Fibroblast of skin of right biceps (primary cell): ENCODE results near the gene PHYHIPL.

Experiments
- DNase-seq: peaks from one replicate; pipeline ENCODE4 v3.0.0-alpha.2; 2013

The PHYHIPL gene

DNA sequence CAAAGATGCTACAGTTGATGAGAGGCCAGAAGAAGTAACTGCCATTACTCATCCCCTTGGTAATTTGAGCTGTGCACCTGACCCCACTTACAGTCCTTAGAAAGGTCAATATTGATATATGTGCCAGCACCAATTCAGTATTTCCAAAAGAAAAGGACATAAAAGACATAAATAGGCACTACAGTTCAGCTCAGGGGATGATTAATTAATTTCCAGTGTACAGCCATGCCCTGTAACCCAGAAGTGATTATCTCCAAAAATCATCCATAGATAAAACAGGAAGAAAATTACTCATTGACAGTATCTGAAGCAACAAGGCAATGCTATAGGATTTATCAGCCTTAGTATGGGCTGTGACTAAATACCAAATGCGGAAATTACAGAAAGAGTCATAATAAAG is 82.4 kb downstream of the PHYHIPL start:
- DNase-seq: no peak

GRCh38 chr10:59265141-59265540 is 88.7 kb downstream of the PHYHIPL start:
- no peak for DNase-seq

- DNase-seq: no peak
Observed at GRCh38 chr10:59266321-59266720, 89.9 kb downstream of the PHYHIPL start.

DNA sequence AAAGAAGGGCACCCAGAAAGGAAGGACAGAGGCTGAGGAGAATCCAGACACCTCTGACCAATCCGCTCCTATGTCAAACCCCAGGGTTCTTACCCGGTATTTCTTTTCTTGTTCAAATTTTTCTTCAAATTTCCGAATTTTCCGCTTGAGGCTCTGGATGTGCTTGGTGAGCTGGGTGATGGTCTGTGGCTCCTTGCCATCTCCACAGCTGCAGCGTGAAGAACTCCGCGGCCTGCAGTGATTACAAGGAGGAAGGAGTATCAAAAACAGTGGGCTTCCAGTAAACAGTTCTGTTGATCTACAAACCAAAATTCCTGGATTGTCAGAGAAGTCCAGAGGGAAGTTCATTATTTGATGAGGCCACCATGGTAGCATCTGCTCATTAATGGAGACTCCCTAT is 92.0 kb downstream of the PHYHIPL start:
- DNase-seq: no peak

DNA sequence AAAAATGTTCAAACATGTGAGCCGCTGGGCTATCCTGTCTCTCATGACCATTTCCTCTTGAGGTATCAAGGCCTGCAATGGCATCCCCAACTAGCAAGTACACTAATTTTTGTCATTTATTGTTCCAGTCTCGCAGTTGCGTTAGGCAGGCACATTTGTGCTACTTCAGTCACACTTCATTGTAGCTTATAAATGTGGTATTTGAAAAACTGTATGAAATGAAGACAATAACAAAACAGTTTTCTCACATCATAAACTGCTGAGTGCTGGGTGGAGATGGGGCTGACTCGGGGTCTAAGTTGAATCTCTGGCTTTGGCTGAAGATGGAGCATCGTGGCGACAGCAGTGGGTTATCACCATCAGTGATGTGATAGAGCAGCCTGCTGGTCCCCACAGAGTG is 93.2 kb downstream of the PHYHIPL start:
- DNase-seq: no peak

DNA sequence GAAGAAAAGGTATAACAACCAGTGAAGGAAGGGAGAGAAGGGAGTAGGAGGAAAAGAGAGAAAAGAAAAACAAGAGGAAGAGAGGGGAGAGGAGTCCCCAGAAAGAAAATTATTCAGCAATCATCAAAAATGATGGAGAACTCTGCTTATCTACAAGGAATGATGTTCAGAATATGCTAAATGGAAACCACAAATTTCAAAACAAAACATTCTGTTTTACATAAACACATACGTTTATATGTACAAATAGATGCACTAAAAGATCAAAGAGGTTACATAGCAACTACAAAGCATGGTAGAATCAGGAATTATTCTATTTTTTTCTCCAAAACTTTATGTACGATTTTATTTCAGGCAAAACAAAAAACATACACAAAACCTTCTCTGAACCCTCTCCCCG is 94.0 kb downstream of the PHYHIPL start:
- no peak for DNase-seq

- DNase-seq: no peak
Observed at GRCh38 chr10:59271160-59271559, 94.7 kb downstream of the PHYHIPL start.

DNA sequence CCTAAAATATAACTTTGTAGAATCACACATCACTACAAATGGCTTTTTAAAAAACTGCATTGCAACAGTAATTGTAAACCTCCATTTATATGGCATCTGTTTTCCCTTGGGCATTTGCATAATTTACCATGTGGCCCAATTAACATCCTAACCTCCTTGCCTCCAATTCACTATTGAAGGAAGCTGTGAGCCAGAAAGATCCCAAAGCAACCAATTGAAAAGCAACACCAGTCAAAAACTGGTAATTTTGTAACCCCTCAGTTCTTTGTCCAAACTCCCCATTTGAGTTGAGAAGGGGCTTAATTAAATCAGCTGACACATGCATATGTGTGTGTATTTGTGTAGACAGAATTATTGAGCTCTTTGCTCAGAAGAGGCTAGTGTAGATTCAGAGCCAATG is 95.6 kb downstream of the PHYHIPL start:
- DNase-seq: no peak

GRCh38 chr10:59273445-59273844 is 97.0 kb downstream of the PHYHIPL start:
- DNase-seq: peak; percentile 20

- DNase-seq: no peak
Observed at GRCh38 chr10:59276133-59276532, 99.7 kb downstream of the PHYHIPL start.

- no peak for DNase-seq
Observed at GRCh38 chr10:59276919-59277318, 100.5 kb downstream of the PHYHIPL start.

GRCh38 chr10:59279476-59279875 is 103.0 kb downstream of the PHYHIPL start:
- no peak for DNase-seq

DNA sequence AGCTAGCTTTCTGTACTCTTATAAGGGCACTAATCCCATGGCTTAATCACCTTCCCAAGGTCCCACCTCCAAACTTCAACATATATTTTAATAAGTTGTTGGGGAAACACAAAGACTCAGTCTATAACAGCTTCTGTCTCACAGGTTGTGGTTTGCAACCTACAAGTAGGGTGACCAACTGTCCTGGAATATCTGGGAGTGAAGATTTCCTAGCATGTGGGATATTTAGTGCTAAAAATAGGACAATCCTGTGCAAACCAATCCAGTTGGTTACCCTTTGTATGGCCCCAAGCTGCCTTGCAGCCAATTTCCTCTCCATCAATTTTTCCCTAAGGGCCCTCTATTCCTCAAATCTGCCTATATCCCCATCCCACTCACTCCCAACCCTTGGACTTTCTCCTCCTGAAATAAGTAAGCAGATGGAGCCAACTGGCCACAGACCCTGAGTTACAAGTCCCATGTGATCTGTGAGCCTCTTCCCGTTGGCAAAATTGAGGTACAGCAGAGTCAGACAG is 103.6 kb downstream of the PHYHIPL start:
- DNase-seq: peak; percentile 7

DNA sequence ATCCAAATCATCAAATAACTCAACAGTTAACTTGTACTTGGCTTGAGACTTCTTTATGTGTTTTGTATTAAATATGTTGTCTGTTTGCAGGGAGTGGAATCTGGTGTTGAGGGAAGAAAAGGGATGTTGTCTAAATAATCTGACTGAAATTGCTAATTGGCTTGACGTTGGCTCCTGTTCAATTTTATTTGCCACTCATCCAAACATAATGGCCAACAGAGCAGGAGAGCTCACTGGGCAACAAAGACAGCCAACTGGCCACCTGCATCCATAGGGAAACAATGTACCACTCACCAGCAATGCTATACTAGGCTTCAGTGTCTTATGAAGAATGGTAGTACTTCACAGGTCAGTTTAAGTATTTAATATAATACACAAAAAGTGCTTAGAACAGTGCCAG is 105.4 kb downstream of the PHYHIPL start:
- DNase-seq: no peak

DNA sequence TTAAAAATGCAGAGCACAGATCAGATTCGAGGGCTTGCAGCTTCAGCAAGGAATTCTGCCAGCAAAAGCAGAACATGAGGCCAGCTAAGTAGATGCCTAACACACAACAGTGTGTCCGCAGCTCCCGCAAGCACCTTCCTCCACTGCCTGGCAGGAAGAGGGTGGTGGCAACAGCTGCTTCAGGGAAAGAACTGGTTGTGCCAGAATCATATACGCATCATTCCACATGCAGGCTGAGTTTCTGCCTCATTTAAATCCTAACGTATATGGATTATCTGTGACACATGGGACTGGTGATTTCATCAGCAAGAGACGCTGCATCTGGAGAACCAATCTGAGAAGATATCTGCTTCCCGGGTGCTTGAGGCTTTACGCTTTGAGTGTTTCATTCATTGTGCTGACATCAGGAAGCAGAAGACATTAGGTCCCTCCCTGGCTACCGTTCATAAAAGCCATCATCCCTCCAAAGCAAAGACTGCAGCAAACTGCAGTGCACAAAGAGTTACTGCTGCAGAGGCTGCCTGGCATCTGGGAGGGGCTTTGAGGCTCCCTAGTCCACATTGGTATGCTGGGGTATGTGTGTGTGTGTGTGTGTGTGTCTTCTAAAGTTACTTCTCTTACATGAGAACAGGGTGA is 107.1 kb downstream of the PHYHIPL start:
- DNase-seq: peak; percentile 53

- DNase-seq: peak; percentile 21
Observed at GRCh38 chr10:59284118-59284975, 107.9 kb downstream of the PHYHIPL start.

DNA sequence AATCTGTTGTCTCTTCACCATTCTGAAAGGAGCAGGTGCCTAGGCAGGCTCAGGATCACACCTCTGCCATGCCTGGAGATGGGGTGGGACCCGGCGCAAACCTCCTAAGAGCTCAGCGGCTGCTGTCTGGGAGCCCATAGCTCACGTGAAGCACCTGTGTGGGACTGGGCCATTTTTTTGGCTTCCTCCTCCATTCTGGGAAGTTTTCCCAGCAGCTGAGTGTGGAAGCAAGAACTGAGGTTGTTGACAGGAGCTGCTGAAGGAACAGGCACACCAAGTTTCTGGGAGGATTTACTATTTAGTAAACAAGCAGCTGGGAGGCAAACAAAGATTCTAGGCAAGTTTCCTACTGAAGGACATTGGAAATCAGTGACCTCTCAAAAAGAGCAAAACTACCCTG is 108.6 kb downstream of the PHYHIPL start:
- DNase-seq: no peak

- no peak for DNase-seq
Observed at GRCh38 chr10:59285848-59286247, 109.4 kb downstream of the PHYHIPL start.

DNA sequence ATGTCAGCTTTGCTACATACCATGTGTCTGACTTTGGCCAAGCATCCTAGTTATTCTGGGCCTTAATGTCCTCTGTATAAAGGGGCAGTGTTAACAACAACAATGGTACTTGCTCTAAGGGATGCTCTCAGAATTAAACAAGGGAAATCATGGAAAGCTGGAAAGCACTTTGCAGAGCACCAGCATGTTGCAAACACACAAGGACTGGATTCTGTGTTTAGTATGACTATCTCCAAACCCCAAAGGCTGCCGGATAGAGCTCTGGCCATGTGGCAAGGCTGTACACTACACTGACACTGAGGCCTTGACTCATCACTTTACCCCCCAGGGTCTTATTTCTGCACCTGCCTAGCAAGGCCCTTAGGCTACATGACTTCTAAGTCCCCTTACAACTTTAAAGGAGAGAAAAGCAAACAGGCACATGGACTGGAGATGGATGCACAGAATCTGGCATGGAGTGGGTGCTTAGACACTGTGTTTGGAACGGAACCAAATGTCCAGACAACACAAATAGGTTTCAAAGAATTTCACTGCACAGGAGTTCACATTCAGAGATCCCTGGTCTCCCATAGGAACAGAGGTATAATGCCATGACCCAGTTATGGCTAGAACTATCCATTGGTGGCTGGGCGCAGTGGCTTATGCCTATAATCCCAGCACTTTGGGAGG is 111.3 kb downstream of the PHYHIPL start:
- no peak for DNase-seq

DNA sequence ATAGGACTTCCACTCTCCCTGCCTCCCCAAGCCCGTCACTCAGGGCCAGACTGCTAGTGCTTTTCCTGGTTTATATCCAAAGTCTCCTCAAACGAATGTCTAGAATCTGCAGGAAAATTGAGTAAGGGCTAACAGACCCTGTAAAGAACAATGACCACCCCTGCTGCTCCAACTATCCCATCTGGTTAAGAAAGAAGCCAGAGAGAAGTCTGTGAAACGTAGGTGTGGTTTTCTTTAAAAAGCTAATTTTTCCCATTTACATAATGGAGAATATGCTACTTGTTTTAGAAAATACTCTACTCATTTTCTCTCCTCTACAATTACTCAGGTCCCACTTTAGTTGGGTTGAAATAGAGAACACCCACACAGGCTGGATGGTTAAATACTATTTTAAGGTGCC is 113.4 kb downstream of the PHYHIPL start:
- DNase-seq: no peak

GRCh38 chr10:59290448-59290847 is 114.0 kb downstream of the PHYHIPL start:
- no peak for DNase-seq
